Measurements from ENCODE around the gene TENM3.

TENM3 gene

DNA sequence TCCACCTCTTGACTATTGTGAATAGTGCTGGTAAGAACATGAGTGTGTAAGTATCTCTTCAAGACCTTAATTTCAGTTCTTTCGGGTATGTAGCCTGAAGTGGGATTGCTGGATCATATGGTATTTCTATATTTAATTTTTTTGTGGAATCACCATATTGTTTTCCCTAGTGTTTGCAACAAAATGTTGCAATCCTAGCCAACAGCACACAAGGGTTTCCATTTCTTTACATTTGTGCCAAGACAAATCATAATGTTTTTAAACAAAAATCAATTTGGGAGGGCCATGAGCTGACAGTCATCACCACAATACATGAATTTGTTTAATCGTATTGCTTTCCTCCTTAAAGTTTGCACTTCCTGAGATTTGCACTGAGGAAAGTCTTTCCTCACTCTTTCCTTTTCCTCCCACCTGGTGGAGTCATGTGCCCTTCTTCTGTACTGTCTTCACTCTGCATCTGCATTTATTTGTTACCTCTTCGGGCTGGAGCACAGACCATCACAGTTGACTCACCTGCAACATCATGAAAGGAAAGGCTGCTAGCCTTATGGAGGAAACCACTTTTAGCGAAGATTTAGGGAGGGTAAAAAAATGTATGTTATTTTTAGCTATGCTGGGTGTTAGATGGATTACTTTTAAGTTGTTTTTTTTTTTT is 404.6 kb downstream of the TENM3 start:
- no peak for ATAC-seq
- no peak for TF ChIP-seq TOX (CRISPR knock-in tag; IDR thresholded peaks at IDR 0.05; ENCODE audit: borderline replicate concordance)
- TF ChIP-seq CSDC2 (CRISPR knock-in tag; IDR thresholded peaks at IDR 0.05) = no peak
- TF ChIP-seq ZNF565 (CRISPR knock-in tag; conservative IDR thresholded peaks at IDR 0.05; ENCODE audit: low read depth) = no peak

DNA sequence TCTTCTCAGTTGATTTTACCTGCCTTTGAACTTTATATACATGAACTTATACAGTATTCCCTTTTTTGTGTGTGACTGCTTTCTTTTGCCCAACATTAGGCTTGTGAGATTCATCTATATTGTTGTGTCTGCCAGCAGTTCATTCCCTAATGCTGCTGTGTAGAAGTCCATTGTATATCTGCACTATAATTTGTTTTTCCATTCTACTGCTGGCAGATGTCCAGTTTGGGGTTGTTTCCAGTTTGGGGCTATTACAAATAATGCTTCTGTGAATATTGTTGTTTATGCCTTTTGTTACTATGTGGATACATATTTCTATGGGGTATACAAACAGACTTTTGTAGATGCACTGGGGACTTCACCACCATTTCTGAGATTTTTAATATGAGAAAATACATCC is 405.6 kb downstream of the TENM3 start:
- TF ChIP-seq ZFP3 (CRISPR knock-in tag; IDR thresholded peaks at IDR 0.05) = no peak
- TF ChIP-seq, protein P1, sequence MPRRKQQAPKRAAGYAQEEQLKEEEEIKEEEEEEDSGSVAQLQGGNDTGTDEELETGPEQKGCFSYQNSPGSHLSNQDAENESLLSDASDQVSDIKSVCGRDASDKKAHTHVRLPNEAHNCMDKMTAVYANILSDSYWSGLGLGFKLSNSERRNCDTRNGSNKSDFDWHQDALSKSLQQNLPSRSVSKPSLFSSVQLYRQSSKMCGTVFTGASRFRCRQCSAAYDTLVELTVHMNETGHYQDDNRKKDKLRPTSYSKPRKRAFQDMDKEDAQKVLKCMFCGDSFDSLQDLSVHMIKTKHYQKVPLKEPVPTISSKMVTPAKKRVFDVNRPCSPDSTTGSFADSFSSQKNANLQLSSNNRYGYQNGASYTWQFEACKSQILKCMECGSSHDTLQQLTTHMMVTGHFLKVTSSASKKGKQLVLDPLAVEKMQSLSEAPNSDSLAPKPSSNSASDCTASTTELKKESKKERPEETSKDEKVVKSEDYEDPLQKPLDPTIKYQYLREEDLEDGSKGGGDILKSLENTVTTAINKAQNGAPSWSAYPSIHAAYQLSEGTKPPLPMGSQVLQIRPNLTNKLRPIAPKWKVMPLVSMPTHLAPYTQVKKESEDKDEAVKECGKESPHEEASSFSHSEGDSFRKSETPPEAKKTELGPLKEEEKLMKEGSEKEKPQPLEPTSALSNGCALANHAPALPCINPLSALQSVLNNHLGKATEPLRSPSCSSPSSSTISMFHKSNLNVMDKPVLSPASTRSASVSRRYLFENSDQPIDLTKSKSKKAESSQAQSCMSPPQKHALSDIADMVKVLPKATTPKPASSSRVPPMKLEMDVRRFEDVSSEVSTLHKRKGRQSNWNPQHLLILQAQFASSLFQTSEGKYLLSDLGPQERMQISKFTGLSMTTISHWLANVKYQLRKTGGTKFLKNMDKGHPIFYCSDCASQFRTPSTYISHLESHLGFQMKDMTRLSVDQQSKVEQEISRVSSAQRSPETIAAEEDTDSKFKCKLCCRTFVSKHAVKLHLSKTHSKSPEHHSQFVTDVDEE (CRISPR knock-in tag; IDR thresholded peaks at IDR 0.05) = no peak
- no peak for TF ChIP-seq SNAI2 (CRISPR knock-in tag; IDR thresholded peaks at IDR 0.05)
- no peak for TF ChIP-seq ZC3H10 (CRISPR knock-in tag; IDR thresholded peaks at IDR 0.05)
- ATAC-seq = no peak

DNA sequence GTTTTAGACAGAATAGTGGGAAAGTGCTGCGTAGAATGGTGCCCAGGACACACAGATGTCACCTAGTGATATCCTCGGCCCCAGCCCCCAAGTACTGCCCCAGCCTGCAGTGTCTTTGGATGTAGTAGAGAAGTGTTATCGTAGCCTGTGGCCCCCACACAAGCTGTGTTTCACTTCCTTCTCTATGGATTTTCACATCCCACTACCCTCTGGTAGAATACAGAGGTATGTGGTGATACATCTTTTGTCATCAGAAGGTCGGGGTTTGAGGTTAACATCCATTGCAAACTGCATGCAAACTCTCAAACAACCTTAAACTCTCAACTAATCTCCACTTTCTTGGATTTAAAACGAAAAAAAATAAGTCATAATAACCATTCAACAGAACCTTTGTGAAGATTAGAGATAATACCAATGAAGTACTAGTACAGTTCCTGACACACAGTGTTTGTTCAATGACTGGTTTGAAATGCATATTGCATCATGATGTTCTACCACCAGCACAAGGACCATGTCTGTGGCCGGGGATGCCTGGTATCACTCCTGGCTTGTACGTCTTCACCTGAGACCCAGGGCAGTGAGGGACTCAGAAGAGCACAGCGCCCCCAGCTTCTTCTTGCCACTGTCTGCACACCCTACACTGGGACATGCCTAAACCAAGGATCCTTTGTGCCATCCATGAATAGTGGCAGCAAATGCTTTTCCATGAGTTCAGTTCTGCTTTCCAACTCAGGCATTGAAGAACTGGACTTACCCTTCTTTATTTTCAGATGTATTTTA is 406.7 kb downstream of the TENM3 start:
- ATAC-seq = no peak
- TF ChIP-seq, protein P2, sequence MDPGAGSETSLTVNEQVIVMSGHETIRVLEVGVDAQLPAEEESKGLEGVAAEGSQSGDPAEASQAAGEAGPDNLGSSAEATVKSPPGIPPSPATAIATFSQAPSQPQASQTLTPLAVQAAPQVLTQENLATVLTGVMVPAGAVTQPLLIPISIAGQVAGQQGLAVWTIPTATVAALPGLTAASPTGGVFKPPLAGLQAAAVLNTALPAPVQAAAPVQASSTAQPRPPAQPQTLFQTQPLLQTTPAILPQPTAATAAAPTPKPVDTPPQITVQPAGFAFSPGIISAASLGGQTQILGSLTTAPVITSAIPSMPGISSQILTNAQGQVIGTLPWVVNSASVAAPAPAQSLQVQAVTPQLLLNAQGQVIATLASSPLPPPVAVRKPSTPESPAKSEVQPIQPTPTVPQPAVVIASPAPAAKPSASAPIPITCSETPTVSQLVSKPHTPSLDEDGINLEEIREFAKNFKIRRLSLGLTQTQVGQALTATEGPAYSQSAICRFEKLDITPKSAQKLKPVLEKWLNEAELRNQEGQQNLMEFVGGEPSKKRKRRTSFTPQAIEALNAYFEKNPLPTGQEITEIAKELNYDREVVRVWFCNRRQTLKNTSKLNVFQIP (CRISPR knock-in tag; IDR thresholded peaks at IDR 0.05; ENCODE audit: borderline replicate concordance, low read depth) = no peak
- TF ChIP-seq ARNTL (CRISPR knock-in tag; IDR thresholded peaks at IDR 0.05; ENCODE audit: borderline replicate concordance, low read depth) = no peak
- no peak for TF ChIP-seq ZNF70 (CRISPR knock-in tag; IDR thresholded peaks at IDR 0.05)
- TF ChIP-seq ZC3H10 (CRISPR knock-in tag; IDR thresholded peaks at IDR 0.05) = no peak
- TF ChIP-seq, protein P3, sequence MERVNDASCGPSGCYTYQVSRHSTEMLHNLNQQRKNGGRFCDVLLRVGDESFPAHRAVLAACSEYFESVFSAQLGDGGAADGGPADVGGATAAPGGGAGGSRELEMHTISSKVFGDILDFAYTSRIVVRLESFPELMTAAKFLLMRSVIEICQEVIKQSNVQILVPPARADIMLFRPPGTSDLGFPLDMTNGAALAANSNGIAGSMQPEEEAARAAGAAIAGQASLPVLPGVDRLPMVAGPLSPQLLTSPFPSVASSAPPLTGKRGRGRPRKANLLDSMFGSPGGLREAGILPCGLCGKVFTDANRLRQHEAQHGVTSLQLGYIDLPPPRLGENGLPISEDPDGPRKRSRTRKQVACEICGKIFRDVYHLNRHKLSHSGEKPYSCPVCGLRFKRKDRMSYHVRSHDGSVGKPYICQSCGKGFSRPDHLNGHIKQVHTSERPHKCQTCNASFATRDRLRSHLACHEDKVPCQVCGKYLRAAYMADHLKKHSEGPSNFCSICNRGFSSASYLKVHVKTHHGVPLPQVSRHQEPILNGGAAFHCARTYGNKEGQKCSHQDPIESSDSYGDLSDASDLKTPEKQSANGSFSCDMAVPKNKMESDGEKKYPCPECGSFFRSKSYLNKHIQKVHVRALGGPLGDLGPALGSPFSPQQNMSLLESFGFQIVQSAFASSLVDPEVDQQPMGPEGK (CRISPR knock-in tag; IDR thresholded peaks at IDR 0.05; ENCODE audit: borderline replicate concordance) = no peak
- TF ChIP-seq OSR1 (CRISPR knock-in tag; IDR thresholded peaks at IDR 0.05) = no peak
- TF ChIP-seq SNAI2 (CRISPR knock-in tag; IDR thresholded peaks at IDR 0.05) = no peak
- TF ChIP-seq, protein P4, sequence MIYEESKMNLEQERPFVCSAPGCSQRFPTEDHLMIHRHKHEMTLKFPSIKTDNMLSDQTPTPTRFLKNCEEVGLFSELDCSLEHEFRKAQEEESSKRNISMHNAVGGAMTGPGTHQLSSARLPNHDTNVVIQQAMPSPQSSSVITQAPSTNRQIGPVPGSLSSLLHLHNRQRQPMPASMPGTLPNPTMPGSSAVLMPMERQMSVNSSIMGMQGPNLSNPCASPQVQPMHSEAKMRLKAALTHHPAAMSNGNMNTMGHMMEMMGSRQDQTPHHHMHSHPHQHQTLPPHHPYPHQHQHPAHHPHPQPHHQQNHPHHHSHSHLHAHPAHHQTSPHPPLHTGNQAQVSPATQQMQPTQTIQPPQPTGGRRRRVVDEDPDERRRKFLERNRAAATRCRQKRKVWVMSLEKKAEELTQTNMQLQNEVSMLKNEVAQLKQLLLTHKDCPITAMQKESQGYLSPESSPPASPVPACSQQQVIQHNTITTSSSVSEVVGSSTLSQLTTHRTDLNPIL (CRISPR knock-in tag; IDR thresholded peaks at IDR 0.05; ENCODE audit: low read depth) = no peak
- no peak for TF ChIP-seq TOX (CRISPR knock-in tag; IDR thresholded peaks at IDR 0.05; ENCODE audit: borderline replicate concordance)
- no peak for TF ChIP-seq BACH2 (CRISPR knock-in tag; IDR thresholded peaks at IDR 0.05; ENCODE audit: borderline replicate concordance)
- no peak for TF ChIP-seq ISL1 (CRISPR knock-in tag; IDR thresholded peaks at IDR 0.05)

DNA sequence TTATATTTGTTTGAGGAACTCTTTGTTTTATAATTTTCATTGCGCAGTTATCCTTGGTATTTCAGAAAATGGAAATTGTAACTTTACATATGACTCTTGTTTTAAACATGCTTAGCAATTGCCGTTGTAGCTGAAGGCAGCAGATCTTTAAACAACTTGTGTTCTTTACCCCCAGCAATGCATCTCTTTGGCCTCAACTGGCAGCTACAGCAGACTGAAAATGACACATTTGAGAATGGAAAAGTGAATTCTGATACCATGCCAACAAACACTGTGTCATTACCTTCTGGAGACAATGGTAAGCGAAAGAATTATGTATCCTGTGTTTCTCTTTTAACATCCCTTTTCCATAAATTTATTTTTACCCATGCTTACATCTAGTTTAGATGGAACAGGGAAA is 410.4 kb downstream of the TENM3 start:
- no peak for TF ChIP-seq CSDC2 (CRISPR knock-in tag; IDR thresholded peaks at IDR 0.05)
- TF ChIP-seq ZNF70 (CRISPR knock-in tag; IDR thresholded peaks at IDR 0.05) = no peak
- TF ChIP-seq ZNF8 (CRISPR knock-in tag; IDR thresholded peaks at IDR 0.05) = no peak
- no peak for TF ChIP-seq TCF4 (CRISPR knock-in tag; IDR thresholded peaks at IDR 0.05; ENCODE audit: borderline replicate concordance)

DNA sequence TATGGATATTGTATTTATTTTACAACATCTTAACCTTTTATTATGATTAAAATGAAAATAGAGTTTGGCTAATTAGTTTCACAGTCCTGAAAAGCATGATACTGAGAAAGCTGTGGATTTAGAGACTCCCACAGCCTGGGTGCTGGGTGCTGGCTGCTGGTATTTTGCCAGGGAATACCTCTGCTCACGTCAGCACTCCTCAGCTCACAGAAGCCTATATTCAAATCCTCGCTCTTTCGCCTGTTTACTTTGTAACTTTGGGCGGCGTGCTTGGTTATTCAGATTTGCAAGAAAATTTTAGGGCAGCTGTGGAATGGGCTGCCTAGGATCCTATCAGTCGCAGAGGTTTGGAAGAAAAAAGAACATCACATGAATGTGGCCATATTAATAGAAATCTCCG is 412.1 kb downstream of the TENM3 start:
- no peak for ATAC-seq
- TF ChIP-seq, protein P4 (CRISPR knock-in tag; IDR thresholded peaks at IDR 0.05; ENCODE audit: low read depth) = no peak
- TF ChIP-seq, protein P5, sequence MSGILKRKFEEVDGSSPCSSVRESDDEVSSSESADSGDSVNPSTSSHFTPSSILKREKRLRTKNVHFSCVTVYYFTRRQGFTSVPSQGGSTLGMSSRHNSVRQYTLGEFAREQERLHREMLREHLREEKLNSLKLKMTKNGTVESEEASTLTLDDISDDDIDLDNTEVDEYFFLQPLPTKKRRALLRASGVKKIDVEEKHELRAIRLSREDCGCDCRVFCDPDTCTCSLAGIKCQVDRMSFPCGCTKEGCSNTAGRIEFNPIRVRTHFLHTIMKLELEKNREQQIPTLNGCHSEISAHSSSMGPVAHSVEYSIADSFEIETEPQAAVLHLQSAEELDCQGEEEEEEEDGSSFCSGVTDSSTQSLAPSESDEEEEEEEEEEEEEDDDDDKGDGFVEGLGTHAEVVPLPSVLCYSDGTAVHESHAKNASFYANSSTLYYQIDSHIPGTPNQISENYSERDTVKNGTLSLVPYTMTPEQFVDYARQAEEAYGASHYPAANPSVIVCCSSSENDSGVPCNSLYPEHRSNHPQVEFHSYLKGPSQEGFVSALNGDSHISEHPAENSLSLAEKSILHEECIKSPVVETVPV (CRISPR knock-in tag; IDR thresholded peaks at IDR 0.05) = no peak
- TF ChIP-seq ZNF8 (CRISPR knock-in tag; IDR thresholded peaks at IDR 0.05) (no peak), ISL1 (CRISPR knock-in tag; IDR thresholded peaks at IDR 0.05) (no peak), ZC3H10 (CRISPR knock-in tag; IDR thresholded peaks at IDR 0.05) (no peak), ZFP3 (CRISPR knock-in tag; IDR thresholded peaks at IDR 0.05) (no peak), ZNF565 (CRISPR knock-in tag; conservative IDR thresholded peaks at IDR 0.05; ENCODE audit: low read depth) (no peak), GLIS3 (CRISPR knock-in tag; IDR thresholded peaks at IDR 0.05) (no peak)

More for the DNA sequence above, 410.4 kb downstream of the TENM3 start:
- ATAC-seq = no peak
